Caco-2 (cell line): ENCODE results near the gene BPIFB2. TPM values are rescaled to one million over a fixed set of nuclear protein-coding genes. Genes with fewer than 3 reads are reported as not detected.
A peak's percentile ranks its signal among the peaks of the same experiment; 100 is the strongest.

ENCODE experiments used
- BruUV-seq: library from RNA; stranded (reverse); fragments of 400-500 nt; replicated peaks from 2 replicates; lab custom pipeline; 2021; lab: Mats Ljungman, UMichigan
- CTCF ChIA-PET: fragments of 300-600 bp; sonication (Branson Sonifier 250); formaldehyde crosslinking; loops from one replicate; lab custom pipeline; 2022; ENCODE audit warnings: antibody characterized with exemption; lab: Charles Lee
- POLR2A ChIA-PET: fragments of 300-600 bp; sonication (Branson Sonifier 250); formaldehyde crosslinking; loops from one replicate; lab custom pipeline; 2022; ENCODE audit warnings: antibody characterized with exemption; lab: Charles Lee
- DNase-seq, 2 experiments: peaks; one replicate each; pipeline versions ENCODE4 v3.0.0 to v3.0.0-alpha.2; 2020 to 2022
- H3K27me3 ChIP-seq: replicated peaks from 2 replicates; pipeline ENCODE4 v1.6.0; 2011; ENCODE audit warnings: low read length; ENCODE audit not compliant: control insufficient read depth, insufficient read depth
- H3K36me3 ChIP-seq: 2 replicates; pipeline ENCODE4 v1.5.1; 2011; ENCODE audit warnings: low read length; ENCODE audit not compliant: control insufficient read depth, insufficient read depth
- H3K4me1 ChIP-seq: fragments of 250-450 bp; sonication (Bioruptor Pico); 2 replicates; pipeline ENCODE4 v1.5.1; 2020; ENCODE audit warnings: mild to moderate bottlenecking
- H3K4me3 ChIP-seq: 2 replicates; pipeline ENCODE4 v1.5.1; 2011; ENCODE audit warnings: low read depth, mild to moderate bottlenecking, control low read depth, low read length
- H3K9me3 ChIP-seq: fragments of 250-450 bp; sonication (Bioruptor Pico); 2 replicates; pipeline ENCODE4 v1.5.1; 2020; ENCODE audit warnings: mild to moderate bottlenecking, moderate library complexity
- H3K27ac Mint-ChIP-seq: one replicate; pipeline ENCODE4 v1.8.0; 2022; ENCODE audit warnings: mixed read lengths; ENCODE audit not compliant: unreplicated experiment
- H3K27me3 Mint-ChIP-seq: one replicate; pipeline ENCODE4 v1.8.0; 2022; ENCODE audit warnings: mixed read lengths; ENCODE audit not compliant: insufficient read depth, unreplicated experiment
- H3K36me3 Mint-ChIP-seq: one replicate; pipeline ENCODE4 v1.8.0; 2022; ENCODE audit warnings: mild to moderate bottlenecking, mixed read lengths; ENCODE audit not compliant: insufficient read depth, unreplicated experiment
- H3K4me1 Mint-ChIP-seq: one replicate; pipeline ENCODE4 v1.8.0; 2022; ENCODE audit warnings: low read depth, mixed read lengths; ENCODE audit not compliant: unreplicated experiment
- H3K4me3 Mint-ChIP-seq: one replicate; pipeline ENCODE4 v1.8.0; 2022; ENCODE audit warnings: mild to moderate bottlenecking, moderate library complexity, mixed read lengths; ENCODE audit not compliant: unreplicated experiment
- H3K9me3 Mint-ChIP-seq: one replicate; pipeline ENCODE4 v1.8.0; 2022; ENCODE audit warnings: mixed read lengths; ENCODE audit not compliant: unreplicated experiment
- CTCF ChIP-seq, 2 experiments: fragments of 200-600 bp in 1 of 2; IDR thresholded peaks; 1 replicate in 1 of 2; 2 replicates in 1 of 2; pipeline versions ENCODE4 v1.5.1 to v1.8.0; 2011 to 2022; ENCODE audit warnings: antibody characterized with exemption in 1 of 2, control low read depth in 1 of 2, inconsistent platforms in 1 of 2, low read depth in 1 of 2, low read length in 1 of 2, mild to moderate bottlenecking in 1 of 2, moderate library complexity in 1 of 2; ENCODE audit not compliant: insufficient read depth in 1 of 2, severe bottlenecking in 1 of 2, unreplicated experiment in 1 of 2
- intact Hi-C: fragments of 100-400 bp; cut with micrococcal nuclease; formaldehyde crosslinking; loops from one replicate; pipeline ENCODE4 v1.10.0; 2022; ENCODE audit not compliant: unreplicated experiment
- total RNA-seq: library from RNA; stranded (reverse); gene quantifications from 2 replicates; pipeline ENCODE4 v1.2.3, GENCODE V29; 2022

BPIFB2 gene
- total RNA-seq, 1 experiment from 2014 or later: not detected

GRCh38 chr20:33005132-33005566, 2.4 kb upstream of the BPIFB2 start:
- intact Hi-C loops: loop anchor here (5.0 to 10.0 kb wide), 2 partner anchors 92 to 100 kb away; no protein-coding TSS in a partner anchor
- Histone ChIP-seq H3K4me1 (no peaks in the 10 kb centered on the region), H3K27me3 (no peaks in the 10 kb centered on the region; the same call in 1 of the 2 replicates), H3K36me3 (no peaks in the 10 kb centered on the region), H3K9me3 (peaks cover 10% of the 10 kb centered on the region), H3K4me3 (no peak overlapping the region)
- peak in 1 of 2 experiments; percentile 42 for DNase-seq
- peak; percentile 59 to 84 for TF ChIP-seq CTCF (IDR thresholded peaks at IDR 0.05; ENCODE audit: insufficient read depth in 1 of 2, low read depth in 1 of 2, low read length in 1 of 2, severe bottlenecking in 1 of 2, unreplicated experiment in 1 of 2)
- ChIA-PET POLR2A (no interaction called here), CTCF (no interaction called here)
- Mint-ChIP-seq H3K36me3 (no peaks in the 10 kb centered on the region), H3K4me3 (no peak overlapping the region), H3K27me3 (peaks cover 18% of the 10 kb centered on the region), H3K27ac (no peak overlapping the region), H3K4me1 (no peaks in the 10 kb centered on the region), H3K9me3 (peaks cover 10% of the 10 kb centered on the region)
- no TSS peak for BruUV-seq

- Mint-ChIP-seq H3K4me1 (no peaks in the 10 kb centered on the region), H3K9me3 (peaks cover 10% of the 10 kb centered on the region), H3K27ac (no peak overlapping the region), H3K36me3 (no peaks in the 10 kb centered on the region), H3K27me3 (peaks cover 17% of the 10 kb centered on the region), H3K4me3 (no peak overlapping the region)
- ChIA-PET CTCF (no interaction called here), POLR2A (no interaction called here)
- H3K4me3 ChIP-seq: no peak overlapping the region
- intact Hi-C loops: loop anchor here (5.0 to 10.0 kb wide), 2 partner anchors 91 to 101 kb away; no protein-coding TSS in a partner anchor
- no peaks in the 10 kb centered on the region for H3K4me1 ChIP-seq
- H3K36me3 ChIP-seq: no peaks in the 10 kb centered on the region
- peaks cover 3% of the 10 kb centered on the region for H3K27me3 ChIP-seq
- peaks cover 10% of the 10 kb centered on the region for H3K9me3 ChIP-seq
- DNase-seq: no peak
- no TSS peak for BruUV-seq
- TF ChIP-seq CTCF (IDR thresholded peaks at IDR 0.05; ENCODE audit: insufficient read depth in 1 of 2, low read depth in 1 of 2, low read length in 1 of 2, severe bottlenecking in 1 of 2, unreplicated experiment in 1 of 2): no peak
Measured at GRCh38 chr20:33005908-33006775, 1.4 kb upstream of the BPIFB2 start.

DNA sequence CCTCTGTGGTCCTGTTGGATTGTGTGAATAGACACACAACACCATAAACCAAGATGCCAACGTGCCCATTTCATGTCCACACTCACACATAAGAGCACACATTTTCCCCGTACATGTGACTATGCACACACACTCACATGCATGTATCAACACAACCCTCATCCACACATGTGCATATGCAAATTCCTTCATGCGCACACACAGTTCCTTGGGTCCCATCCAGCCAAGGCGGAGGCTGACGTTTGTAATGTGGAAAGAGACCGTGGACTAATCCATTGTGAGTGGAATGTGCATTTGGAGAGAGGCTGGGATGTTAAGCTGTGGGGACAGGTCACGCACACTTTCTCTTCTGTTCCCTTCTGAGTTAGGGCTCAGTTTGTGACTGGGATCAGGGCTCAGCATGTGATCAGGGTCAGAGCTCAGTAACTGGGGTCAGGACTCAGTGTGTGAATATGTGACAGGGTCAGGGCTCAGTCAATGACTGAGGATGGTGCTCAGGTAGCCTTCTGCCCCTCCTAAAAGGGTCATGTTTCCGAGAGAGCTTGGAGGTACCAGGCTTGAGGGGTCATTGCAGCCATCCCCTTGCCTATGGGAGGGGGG, 628 bp upstream of the BPIFB2 start:
- ChIA-PET POLR2A (no interaction called here), CTCF (no interaction called here)
- BruUV-seq: no TSS peak
- Histone ChIP-seq H3K4me3 (no peak overlapping the region), H3K9me3 (peaks cover 10% of the 10 kb centered on the region), H3K36me3 (no peaks in the 10 kb centered on the region), H3K4me1 (no peaks in the 10 kb centered on the region), H3K27me3 (peaks cover 3% of the 10 kb centered on the region)
- Mint-ChIP-seq H3K4me3 (no peak overlapping the region), H3K9me3 (peaks cover 10% of the 10 kb centered on the region), H3K27ac (no peak overlapping the region), H3K36me3 (no peaks in the 10 kb centered on the region), H3K4me1 (no peaks in the 10 kb centered on the region), H3K27me3 (peaks cover 17% of the 10 kb centered on the region)
- no peak for DNase-seq
- TF ChIP-seq CTCF (IDR thresholded peaks at IDR 0.05; ENCODE audit: insufficient read depth in 1 of 2, low read depth in 1 of 2, low read length in 1 of 2, severe bottlenecking in 1 of 2, unreplicated experiment in 1 of 2): no peak
- intact Hi-C loops: loop anchor here (5.0 to 10.0 kb wide), 2 partner anchors 90 to 102 kb away; no protein-coding TSS in a partner anchor
